ENCODE data around the gene TOP3B. TPM values are rescaled to one million over a fixed set of nuclear protein-coding genes. Genes with fewer than 3 reads are reported as not detected.

TOP3B gene
- total and polyA plus RNA-seq, 9 of the 15 experiments (the other 6 are each of a cell fraction or from before 2014, with no cell fraction given), result 3.0 to 188 (median 112) TPM

DNA sequence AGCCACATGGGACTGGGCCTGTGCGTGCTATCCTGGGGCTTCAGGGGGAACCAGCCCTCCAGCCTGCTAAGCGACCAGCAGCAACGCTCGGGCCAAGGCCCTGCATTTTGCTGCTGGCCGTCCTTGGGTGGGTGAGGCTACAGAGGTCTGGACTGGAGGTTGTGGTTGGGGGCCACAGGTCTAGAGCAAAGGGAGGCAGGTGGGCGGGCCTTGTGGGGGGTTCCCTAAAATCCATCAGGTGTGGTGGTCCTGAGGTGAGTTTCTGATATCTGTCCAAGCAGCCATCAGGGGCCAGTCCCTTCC, 64.7 kb downstream of the TOP3B start (continued):
- TF ChIP-seq, protein P1, sequence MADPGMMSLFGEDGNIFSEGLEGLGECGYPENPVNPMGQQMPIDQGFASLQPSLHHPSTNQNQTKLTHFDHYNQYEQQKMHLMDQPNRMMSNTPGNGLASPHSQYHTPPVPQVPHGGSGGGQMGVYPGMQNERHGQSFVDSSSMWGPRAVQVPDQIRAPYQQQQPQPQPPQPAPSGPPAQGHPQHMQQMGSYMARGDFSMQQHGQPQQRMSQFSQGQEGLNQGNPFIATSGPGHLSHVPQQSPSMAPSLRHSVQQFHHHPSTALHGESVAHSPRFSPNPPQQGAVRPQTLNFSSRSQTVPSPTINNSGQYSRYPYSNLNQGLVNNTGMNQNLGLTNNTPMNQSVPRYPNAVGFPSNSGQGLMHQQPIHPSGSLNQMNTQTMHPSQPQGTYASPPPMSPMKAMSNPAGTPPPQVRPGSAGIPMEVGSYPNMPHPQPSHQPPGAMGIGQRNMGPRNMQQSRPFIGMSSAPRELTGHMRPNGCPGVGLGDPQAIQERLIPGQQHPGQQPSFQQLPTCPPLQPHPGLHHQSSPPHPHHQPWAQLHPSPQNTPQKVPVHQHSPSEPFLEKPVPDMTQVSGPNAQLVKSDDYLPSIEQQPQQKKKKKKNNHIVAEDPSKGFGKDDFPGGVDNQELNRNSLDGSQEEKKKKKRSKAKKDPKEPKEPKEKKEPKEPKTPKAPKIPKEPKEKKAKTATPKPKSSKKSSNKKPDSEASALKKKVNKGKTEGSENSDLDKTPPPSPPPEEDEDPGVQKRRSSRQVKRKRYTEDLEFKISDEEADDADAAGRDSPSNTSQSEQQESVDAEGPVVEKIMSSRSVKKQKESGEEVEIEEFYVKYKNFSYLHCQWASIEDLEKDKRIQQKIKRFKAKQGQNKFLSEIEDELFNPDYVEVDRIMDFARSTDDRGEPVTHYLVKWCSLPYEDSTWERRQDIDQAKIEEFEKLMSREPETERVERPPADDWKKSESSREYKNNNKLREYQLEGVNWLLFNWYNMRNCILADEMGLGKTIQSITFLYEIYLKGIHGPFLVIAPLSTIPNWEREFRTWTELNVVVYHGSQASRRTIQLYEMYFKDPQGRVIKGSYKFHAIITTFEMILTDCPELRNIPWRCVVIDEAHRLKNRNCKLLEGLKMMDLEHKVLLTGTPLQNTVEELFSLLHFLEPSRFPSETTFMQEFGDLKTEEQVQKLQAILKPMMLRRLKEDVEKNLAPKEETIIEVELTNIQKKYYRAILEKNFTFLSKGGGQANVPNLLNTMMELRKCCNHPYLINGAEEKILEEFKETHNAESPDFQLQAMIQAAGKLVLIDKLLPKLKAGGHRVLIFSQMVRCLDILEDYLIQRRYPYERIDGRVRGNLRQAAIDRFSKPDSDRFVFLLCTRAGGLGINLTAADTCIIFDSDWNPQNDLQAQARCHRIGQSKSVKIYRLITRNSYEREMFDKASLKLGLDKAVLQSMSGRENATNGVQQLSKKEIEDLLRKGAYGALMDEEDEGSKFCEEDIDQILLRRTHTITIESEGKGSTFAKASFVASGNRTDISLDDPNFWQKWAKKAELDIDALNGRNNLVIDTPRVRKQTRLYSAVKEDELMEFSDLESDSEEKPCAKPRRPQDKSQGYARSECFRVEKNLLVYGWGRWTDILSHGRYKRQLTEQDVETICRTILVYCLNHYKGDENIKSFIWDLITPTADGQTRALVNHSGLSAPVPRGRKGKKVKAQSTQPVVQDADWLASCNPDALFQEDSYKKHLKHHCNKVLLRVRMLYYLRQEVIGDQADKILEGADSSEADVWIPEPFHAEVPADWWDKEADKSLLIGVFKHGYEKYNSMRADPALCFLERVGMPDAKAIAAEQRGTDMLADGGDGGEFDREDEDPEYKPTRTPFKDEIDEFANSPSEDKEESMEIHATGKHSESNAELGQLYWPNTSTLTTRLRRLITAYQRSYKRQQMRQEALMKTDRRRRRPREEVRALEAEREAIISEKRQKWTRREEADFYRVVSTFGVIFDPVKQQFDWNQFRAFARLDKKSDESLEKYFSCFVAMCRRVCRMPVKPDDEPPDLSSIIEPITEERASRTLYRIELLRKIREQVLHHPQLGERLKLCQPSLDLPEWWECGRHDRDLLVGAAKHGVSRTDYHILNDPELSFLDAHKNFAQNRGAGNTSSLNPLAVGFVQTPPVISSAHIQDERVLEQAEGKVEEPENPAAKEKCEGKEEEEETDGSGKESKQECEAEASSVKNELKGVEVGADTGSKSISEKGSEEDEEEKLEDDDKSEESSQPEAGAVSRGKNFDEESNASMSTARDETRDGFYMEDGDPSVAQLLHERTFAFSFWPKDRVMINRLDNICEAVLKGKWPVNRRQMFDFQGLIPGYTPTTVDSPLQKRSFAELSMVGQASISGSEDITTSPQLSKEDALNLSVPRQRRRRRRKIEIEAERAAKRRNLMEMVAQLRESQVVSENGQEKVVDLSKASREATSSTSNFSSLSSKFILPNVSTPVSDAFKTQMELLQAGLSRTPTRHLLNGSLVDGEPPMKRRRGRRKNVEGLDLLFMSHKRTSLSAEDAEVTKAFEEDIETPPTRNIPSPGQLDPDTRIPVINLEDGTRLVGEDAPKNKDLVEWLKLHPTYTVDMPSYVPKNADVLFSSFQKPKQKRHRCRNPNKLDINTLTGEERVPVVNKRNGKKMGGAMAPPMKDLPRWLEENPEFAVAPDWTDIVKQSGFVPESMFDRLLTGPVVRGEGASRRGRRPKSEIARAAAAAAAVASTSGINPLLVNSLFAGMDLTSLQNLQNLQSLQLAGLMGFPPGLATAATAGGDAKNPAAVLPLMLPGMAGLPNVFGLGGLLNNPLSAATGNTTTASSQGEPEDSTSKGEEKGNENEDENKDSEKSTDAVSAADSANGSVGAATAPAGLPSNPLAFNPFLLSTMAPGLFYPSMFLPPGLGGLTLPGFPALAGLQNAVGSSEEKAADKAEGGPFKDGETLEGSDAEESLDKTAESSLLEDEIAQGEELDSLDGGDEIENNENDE (IDR thresholded peaks at IDR 0.05; ENCODE audit: low read depth, low read length), result peak; percentile 62
- TF ChIP-seq SAFB2 (IDR thresholded peaks at IDR 0.05; ENCODE audit: borderline replicate concordance, low read depth, low read length, severe bottlenecking), result no peak
- no peak for TF ChIP-seq MEF2D (tag; conservative IDR thresholded peaks at IDR 0.05; ENCODE audit: low read depth)
- TF ChIP-seq CEBPG (CRISPR knock-in tag; IDR thresholded peaks at IDR 0.05), result no peak
- no peak for TF ChIP-seq CEBPG (tag; conservative IDR thresholded peaks at IDR 0.05 in 1 of 2, IDR thresholded peaks at IDR 0.05 in 1 of 2)
- TF ChIP-seq SNAPC5 (CRISPR knock-in tag; IDR thresholded peaks at IDR 0.05), result no peak
- TF ChIP-seq, protein P2, sequence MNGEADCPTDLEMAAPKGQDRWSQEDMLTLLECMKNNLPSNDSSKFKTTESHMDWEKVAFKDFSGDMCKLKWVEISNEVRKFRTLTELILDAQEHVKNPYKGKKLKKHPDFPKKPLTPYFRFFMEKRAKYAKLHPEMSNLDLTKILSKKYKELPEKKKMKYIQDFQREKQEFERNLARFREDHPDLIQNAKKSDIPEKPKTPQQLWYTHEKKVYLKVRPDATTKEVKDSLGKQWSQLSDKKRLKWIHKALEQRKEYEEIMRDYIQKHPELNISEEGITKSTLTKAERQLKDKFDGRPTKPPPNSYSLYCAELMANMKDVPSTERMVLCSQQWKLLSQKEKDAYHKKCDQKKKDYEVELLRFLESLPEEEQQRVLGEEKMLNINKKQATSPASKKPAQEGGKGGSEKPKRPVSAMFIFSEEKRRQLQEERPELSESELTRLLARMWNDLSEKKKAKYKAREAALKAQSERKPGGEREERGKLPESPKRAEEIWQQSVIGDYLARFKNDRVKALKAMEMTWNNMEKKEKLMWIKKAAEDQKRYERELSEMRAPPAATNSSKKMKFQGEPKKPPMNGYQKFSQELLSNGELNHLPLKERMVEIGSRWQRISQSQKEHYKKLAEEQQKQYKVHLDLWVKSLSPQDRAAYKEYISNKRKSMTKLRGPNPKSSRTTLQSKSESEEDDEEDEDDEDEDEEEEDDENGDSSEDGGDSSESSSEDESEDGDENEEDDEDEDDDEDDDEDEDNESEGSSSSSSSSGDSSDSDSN (IDR thresholded peaks at IDR 0.05; ENCODE audit: borderline replicate concordance in 1 of 2, low read depth in 2 of 2, low read length in 2 of 2), result no peak
- TF ChIP-seq EHMT2 (IDR thresholded peaks at IDR 0.05), result no peak
- TF ChIP-seq ZNF384 (IDR thresholded peaks at IDR 0.05; ENCODE audit: low read depth, low read length), result no peak
- TF ChIP-seq CBFA2T2 (conservative IDR thresholded peaks at IDR 0.05), result 0 out of 2 replicates have a peak, but pooled peaks have one; percentile 0
- no peak for TF ChIP-seq FOXK2 (conservative IDR thresholded peaks at IDR 0.05 in 1 of 2, IDR thresholded peaks at IDR 0.05 in 1 of 2; ENCODE audit: low read depth in 2 of 2)
- no peak for TF ChIP-seq ZBED1 (IDR thresholded peaks at IDR 0.05)
